Measurements from ENCODE around the gene LRP2. TPM values are rescaled to one million over a fixed set of nuclear protein-coding genes. Genes with fewer than 3 reads are reported as not detected.

Gene LRP2
- polyA plus RNA-seq, 3 donors = not detected

- H3K4me1 Mint-ChIP-seq = peaks cover 43% of the 10 kb centered on the region
- H3K36me3 ChIP-seq (replicated peaks in 1 of 2; ENCODE audit: control insufficient read depth in 1 of 2, insufficient read depth in 2 of 2, low read length in 2 of 2) = no peaks in the 10 kb centered on the region
- peak overlapping the region; percentile 67 for H2AFZ ChIP-seq (ENCODE audit: insufficient read depth, low read depth, low read length, poor library complexity, severe bottlenecking)
- no peak for TF ChIP-seq CTCF (IDR thresholded peaks at IDR 0.05)
- H3K9me3 Mint-ChIP-seq = peaks cover 0 to 26% (median 8%) of the 10 kb centered on the region in 7 donors
- H3K9me3 ChIP-seq (replicated peaks in 1 of 2; ENCODE audit: control insufficient read depth in 1 of 2, insufficient read depth in 1 of 2, low read length in 2 of 2) = peaks cover 0 to 26% of the 10 kb centered on the region in 2 donors
- H3K36me3 Mint-ChIP-seq = peaks cover 0 to 7% of the 10 kb centered on the region in 2 donors
- intact Hi-C loops (cut with micrococcal nuclease) = no loop called here
- H3K4me2 ChIP-seq (replicated peaks; ENCODE audit: extremely low read depth, low read length, poor library complexity, severe bottlenecking) = peak overlapping the region; percentile 83
- H3K4me3 ChIP-seq (replicated peaks in 1 of 3; ENCODE audit: low read depth in 2 of 3, low read length in 3 of 3) = peak overlapping the region in 2 of 3 experiments; percentile 55 to 77
- H3K27ac Mint-ChIP-seq = no peak overlapping the region
- peak overlapping the region; percentile 67 to 83 for H3K4me3 Mint-ChIP-seq
- peaks cover 59 to 76% (median 74%) of the 10 kb centered on the region in 3 donors for H3K27me3 Mint-ChIP-seq (ENCODE audit: low read depth in 3 of 3)
- 0% methylated on average over 30 of the region's 32 CpGs for WGBS (ENCODE audit: insufficient coverage)
- no peak overlapping the region for H3K9ac ChIP-seq (ENCODE audit: insufficient read depth, low read length, poor library complexity, severe bottlenecking)
- H3K27ac ChIP-seq (ENCODE audit: low read depth in 1 of 2, low read length in 2 of 2) = no peak overlapping the region
- H3K4me1 ChIP-seq (ENCODE audit: control insufficient read depth in 1 of 2, insufficient read depth in 2 of 2, low read length in 2 of 2) = peaks cover 35 to 39% of the 10 kb centered on the region in 2 donors
- H3K27me3 ChIP-seq (ENCODE audit: control insufficient read depth in 2 of 2, insufficient read depth in 2 of 2, low read length in 2 of 2) = peaks cover 54 to 72% of the 10 kb centered on the region in 2 donors
- no peak for DNase-seq
- no peaks in the 10 kb centered on the region for H4K20me1 ChIP-seq (ENCODE audit: insufficient read depth, low read length)
- H3K79me2 ChIP-seq (ENCODE audit: insufficient read depth, low read length) = no peaks in the 10 kb centered on the region
Measured at GRCh38 chr2:169361706-169362117, 622 bp downstream of the LRP2 start.

- 39% methylated on average over 18 of the region's 20 CpGs for WGBS (ENCODE audit: insufficient coverage)
- Histone ChIP-seq H3K27ac (ENCODE audit: low read depth in 1 of 2, low read length in 2 of 2) (no peak overlapping the region), H3K4me1 (ENCODE audit: control insufficient read depth in 1 of 2, insufficient read depth in 2 of 2, low read length in 2 of 2) (peaks cover 35 to 39% of the 10 kb centered on the region in 2 donors), H3K4me3 (replicated peaks in 1 of 3; ENCODE audit: low read depth in 2 of 3, low read length in 3 of 3) (peak overlapping the region in 1 of 3 experiments; percentile 77), H3K27me3 (ENCODE audit: control insufficient read depth in 2 of 2, insufficient read depth in 2 of 2, low read length in 2 of 2) (peaks cover 54 to 76% of the 10 kb centered on the region in 2 donors), H4K20me1 (ENCODE audit: insufficient read depth, low read length) (no peaks in the 10 kb centered on the region), H3K36me3 (replicated peaks in 1 of 2; ENCODE audit: control insufficient read depth in 1 of 2, insufficient read depth in 2 of 2, low read length in 2 of 2) (no peaks in the 10 kb centered on the region), H3K9me3 (replicated peaks in 1 of 2; ENCODE audit: control insufficient read depth in 1 of 2, insufficient read depth in 1 of 2, low read length in 2 of 2) (peaks cover 0 to 26% of the 10 kb centered on the region in 2 donors), H3K9ac (ENCODE audit: insufficient read depth, low read length, poor library complexity, severe bottlenecking) (no peak overlapping the region), H3K79me2 (ENCODE audit: insufficient read depth, low read length) (no peaks in the 10 kb centered on the region), H3K4me2 (replicated peaks; ENCODE audit: extremely low read depth, low read length, poor library complexity, severe bottlenecking) (peak overlapping the region; percentile 83), H2AFZ (ENCODE audit: insufficient read depth, low read depth, low read length, poor library complexity, severe bottlenecking) (peak overlapping the region; percentile 67)
- Mint-ChIP-seq H3K27ac (no peak overlapping the region), H3K4me1 (peaks cover 43% of the 10 kb centered on the region), H3K27me3 (ENCODE audit: low read depth in 3 of 3) (peaks cover 61 to 77% (median 76%) of the 10 kb centered on the region in 3 donors), H3K36me3 (peaks cover 0 to 7% of the 10 kb centered on the region in 2 donors), H3K4me3 (peak overlapping the region; percentile 67 to 83), H3K9me3 (peaks cover 0 to 26% (median 8%) of the 10 kb centered on the region in 7 donors)
- TF ChIP-seq CTCF (IDR thresholded peaks at IDR 0.05) = no peak
- DNase-seq = no peak
- intact Hi-C loops (cut with micrococcal nuclease) = no loop called here
Measured at GRCh38 chr2:169360984-169361705, 1.2 kb downstream of the LRP2 start.
